HG02981 (cell line): Measurements from ENCODE around the gene ITPR2.
A peak's percentile ranks its signal among the peaks of the same experiment; 100 is the strongest.
"Not testable (repeated sequence)": the region's sequence is repeated elsewhere in the genome, so short reads cannot be mapped to it uniquely, and the experiment has no call there.

Experiments
- ATAC-seq: cut with Tn5 transposase; IDR thresholded peaks from one replicate; pipeline ENCODE4 v1.9.1; 2021; ENCODE audit warnings: mild to moderate bottlenecking, moderate library complexity; ENCODE audit not compliant: unreplicated experiment

ITPR2 gene

DNA sequence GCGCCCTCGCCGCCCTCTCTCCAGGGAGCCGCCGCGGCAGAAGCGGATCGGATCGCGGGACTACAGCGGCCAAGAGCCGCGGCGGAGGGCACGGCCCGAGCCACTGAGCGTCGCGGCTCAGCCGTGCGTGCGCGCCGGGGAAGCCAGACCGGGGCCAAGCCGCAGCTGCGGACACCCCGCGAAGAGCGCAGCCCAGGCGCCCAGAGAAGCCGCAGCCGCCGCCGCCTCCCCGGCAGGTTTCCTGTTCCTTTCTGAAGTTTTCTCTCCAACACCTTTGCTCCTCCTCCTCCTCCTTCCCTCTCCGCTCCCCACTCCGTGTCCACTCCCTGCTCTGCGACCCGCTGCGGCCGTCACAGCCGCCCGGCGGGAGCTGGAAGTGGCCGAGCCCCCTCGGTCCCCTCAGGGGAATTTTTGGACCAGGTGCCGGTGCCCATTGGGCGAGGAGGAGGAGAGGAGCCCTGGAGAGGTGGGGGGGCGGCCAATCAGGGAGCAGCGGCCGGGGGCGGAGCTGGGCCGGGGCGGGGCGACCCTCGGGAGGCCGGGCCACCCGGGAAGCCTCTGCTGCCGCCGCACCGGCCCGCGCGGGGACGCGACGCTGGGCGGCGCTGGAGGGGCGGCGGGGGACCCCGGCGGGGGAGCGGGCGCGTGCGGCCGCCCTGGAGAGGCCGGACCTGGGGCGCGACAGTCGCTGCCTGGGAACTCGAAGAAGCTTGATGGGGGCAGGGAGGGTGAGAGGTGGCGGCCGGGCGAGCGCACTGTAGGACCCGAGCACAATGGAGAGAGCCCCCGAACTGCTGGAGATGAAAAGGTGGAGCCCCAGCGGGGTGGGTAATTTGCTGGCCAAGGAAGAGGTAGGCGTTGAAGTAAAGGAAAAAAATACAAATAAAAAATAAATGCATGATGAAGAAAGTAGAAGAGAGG, at the start of gene ITPR2:
Gene ITPR2, minus strand, starts transcription at position 373 of the 921 bp plus-strand sequence. CDS start 413 bp downstream, outside the sequence.
- ATAC-seq: peak; percentile 73

- no peak for ATAC-seq
Observed at GRCh38 chr12:26880625-26881024, 47.6 kb upstream of the ITPR2 start.

- peak; percentile 64 for ATAC-seq
Observed at GRCh38 chr12:26878661-26879119, 45.7 kb upstream of the ITPR2 start.

DNA sequence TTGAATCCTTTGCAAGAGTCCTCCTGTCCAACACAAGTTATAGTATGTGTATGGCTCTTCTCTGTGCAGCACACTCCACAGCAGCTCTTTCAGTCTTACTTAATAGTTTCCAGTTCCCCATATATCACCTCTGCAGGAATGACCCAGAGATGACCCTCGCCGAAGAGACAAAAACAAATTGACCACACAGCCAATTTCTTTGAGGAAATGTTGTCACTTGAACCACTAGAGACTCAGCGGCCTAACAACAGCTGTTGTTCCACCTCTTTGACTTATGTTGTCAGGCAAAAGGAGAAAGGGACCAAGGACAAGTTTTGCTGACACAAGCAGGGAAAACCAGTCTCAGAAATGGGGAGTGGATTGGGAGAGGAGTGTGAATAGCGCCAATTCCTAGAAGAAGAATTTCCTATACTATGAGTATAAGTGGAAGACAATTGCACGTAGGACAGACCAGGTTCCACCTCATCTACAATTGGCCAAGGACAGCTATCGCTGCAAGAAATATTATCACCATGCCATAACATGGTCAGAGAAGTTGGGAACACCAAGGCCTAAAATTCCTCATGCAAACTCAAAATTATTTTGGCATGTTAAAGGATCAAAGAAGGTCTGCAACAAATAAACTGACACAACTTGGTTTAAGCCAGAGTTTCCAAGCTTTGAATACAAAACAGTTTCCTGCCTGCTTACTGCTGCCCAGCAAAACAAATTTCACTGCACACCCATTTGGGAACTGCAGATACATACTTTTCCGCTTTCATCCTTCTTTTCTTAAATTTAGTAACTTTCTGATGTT, 41.7 kb upstream of the ITPR2 start:
- ATAC-seq: peak; percentile 61

GRCh38 chr12:26872625-26873024, 39.6 kb upstream of the ITPR2 start:
- no peak for ATAC-seq

GRCh38 chr12:26871985-26872384, 39.0 kb upstream of the ITPR2 start:
- ATAC-seq: no peak

DNA sequence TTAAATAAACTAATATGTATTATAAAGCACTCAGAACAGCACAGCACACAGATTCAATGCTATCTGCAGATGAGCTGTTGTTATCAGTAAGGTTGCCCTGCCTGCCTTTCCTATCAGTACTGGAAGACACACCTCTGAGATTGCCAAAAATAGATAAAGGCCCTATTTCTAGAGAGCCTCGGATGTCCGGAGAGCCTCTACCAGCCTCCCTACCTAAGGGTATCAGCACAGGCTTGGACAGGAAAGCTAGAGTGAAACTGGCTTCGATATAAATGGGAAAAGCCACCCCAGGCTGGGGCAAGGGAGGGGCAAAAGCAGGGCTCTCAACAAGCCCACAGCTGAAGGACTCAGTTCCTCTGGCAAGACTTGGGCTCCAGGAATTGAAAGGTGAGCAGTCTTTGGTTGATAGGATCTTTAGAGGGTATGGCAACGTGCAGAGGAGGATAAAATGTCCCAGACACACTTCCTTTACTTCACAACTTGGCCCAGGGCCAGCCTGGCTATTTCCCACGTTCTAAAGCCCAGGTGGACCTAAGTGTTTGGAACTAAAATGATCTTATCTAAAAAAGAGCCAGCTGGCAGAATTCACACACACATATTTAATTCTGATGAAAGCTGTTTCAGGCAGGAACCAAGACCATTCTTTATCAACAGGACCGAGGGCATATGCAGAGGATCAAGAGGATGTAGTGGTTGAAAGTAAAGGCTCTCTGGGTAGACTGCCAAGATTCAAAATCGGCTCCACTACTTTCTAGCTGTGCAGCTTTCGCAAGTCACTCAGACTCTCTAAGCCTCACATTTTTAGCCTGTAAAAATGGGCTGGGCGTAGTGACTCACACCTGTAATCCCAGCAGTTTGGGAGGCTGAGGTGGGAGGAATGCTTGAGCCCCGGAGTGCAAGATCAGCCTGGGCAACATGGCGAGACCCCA, 37.8 kb upstream of the ITPR2 start:
- ATAC-seq: no peak

GRCh38 chr12:26869908-26870459, 37.0 kb upstream of the ITPR2 start:
- no peak for ATAC-seq

- ATAC-seq: no peak
Observed at GRCh38 chr12:26869104-26869494, 36.1 kb upstream of the ITPR2 start.

GRCh38 chr12:26868447-26869103, 35.6 kb upstream of the ITPR2 start:
- ATAC-seq: no peak

GRCh38 chr12:26867080-26867479, 34.1 kb upstream of the ITPR2 start:
- ATAC-seq: peak; percentile 47

DNA sequence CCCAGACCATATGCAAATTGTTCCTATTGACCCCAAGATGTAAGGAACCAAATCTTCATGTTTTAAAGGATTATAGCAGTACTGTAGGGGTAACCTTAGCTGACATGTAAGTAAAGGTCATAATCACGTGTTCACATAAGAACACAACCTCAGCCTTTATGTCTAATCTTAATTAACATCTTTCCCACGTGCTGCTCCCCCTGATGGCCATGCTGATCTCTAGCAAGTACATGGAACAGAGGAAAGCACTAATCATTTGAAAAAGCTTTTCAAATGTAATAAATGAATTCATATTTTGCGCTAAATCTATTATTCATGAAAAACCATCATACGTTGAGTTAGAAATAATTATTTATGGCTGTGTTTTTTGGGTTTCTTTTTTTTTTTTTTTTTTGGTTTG, 30.5 kb upstream of the ITPR2 start:
- no peak for ATAC-seq

GRCh38 chr12:26862787-26863186, 29.8 kb upstream of the ITPR2 start:
- ATAC-seq: not testable (repeated sequence)

DNA sequence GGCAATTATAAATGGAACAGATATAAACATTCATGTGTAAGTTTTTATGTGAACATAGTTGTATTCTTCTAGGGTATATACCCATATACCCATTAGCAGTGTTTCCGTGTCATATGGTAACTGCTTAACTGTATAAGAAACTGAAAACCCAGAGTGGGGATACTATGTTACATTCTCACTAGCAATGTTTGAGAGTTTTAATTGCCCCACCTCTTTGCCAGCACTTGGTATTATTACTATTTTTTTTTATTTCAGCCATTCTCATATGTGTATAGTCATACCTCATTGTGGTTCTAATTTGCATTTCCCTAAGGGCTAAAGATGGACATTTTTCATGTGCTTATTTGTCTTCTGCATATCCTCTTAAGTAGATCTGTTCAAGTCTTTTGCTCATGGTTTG, 28.7 kb upstream of the ITPR2 start:
- no peak for ATAC-seq

- no peak for ATAC-seq
Observed at GRCh38 chr12:26857465-26858176, 24.6 kb upstream of the ITPR2 start.

DNA sequence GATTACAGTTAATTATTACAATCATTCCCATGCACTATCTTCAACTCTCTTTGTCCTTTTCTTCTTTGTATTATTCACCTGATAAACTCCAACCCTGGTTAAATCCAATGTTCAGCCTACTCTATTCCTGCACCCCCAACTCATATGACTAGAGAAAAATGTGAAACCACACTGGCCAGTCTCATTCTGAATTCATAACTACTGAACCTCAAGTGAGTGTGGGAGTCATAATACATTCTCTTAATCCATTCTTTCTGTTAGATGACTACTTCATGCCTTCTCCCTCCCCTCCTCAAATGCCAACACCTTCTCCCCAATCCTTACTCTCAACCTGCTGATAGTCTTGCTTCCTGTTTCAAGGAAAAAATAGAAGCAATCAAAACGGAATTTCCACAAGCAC, 22.3 kb upstream of the ITPR2 start:
- no peak for ATAC-seq

DNA sequence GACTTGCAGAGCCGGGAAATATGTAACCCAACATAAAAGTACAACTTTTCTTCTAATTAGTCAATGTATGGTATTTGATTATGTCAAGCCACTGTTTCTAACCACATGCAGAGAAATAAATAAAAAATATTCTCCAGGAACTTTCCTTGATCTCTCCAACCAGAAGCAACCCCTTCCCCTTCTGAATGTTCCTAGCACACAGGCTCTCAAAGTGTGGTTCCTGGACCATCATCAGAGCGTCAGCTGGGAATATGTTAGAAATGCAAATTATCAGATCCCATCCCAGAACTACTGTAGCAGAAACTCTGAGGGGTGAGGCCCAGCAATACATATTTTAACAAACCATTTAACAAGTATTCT, 21.0 kb upstream of the ITPR2 start:
- ATAC-seq: peak; percentile 18

- peak; percentile 77 for ATAC-seq
Observed at GRCh38 chr12:26853303-26854030, 20.5 kb upstream of the ITPR2 start.
